GM18498 (cell line): Measurements from ENCODE around the gene BCL6B.
"Not testable (repeated sequence)": the region's sequence is repeated elsewhere in the genome, so short reads cannot be mapped to it uniquely, and the experiment has no call there.

Source experiments
- ATAC-seq: cut with Tn5 transposase; IDR thresholded peaks from one replicate; pipeline ENCODE4 v1.9.1; 2021; ENCODE audit warnings: mild to moderate bottlenecking, moderate library complexity; ENCODE audit not compliant: unreplicated experiment

Gene BCL6B

DNA sequence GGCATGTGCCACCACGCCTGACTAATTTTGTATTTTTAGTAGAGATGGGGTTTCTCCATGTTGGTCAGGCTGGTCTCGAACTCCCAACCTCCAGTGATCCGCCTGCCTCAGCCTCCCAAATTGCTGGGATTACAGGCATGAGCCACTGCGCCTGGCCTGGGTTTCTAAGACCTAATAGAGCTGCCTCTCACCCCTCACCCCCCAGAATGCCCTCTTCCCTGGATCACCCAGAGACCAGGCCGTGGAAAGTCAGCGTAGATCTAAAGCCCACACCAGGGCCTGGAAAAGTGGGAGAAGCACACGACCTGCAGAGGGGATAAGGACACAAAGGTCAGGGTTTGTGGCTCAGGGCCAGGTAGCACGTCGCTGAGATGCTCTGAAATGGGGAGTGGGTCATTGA lies 27.7 kb downstream of the BCL6B start:
- not testable (repeated sequence) for ATAC-seq

DNA sequence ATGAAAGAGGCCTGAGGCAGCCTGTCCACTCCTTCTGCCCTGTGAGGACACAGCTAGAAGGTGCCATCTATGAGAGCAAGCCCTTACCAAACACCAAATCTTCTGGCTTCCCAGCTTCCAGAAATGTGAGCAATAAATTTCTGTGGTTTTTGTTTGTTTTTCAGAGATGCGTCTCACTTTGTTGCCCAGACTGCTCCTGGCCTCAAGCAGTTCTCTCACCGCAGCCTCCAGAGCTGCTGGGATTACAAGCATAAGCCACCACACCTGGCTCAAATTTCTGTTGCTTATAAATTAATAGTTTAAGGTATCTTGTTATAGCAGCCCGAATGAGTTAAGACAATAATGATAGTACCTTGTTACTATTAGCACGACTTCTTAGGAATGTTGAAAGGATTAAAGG lies 33.5 kb downstream of the BCL6B start:
- no peak for ATAC-seq

GRCh38 chr17:7058831-7059447 lies 36.1 kb downstream of the BCL6B start:
- ATAC-seq, result no peak

- ATAC-seq, result no peak
These were observed 37.5 kb downstream of the BCL6B start for GRCh38 chr17:7060165-7060891.

DNA sequence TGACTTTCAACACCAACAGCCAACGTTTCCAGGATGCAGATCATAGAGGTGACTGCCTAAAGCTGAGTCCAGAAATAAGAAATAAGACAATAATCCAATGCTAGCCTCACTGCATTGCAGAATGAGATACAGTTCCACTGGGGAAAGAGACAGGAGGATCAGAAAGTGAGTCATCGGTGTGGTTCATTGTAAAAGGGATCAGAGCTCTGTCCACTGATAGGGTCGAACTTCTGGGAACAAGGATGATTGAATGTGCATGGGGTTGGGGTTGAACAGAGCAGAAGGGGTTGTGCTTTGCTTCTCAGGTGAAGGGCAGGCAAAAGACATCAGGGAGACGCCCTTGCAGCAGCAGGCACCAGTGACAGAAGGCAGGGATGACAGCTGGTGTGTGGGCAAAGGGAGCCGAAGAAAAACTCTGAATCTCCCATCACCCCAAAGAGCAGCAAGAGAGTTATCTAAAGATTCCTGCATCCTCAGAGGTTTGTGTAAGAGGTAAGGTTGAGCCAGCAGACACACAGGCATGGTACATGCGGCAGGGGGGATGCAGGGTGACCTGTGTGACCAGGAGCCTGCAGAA lies 40.8 kb downstream of the BCL6B start:
- no peak for ATAC-seq

- no peak for ATAC-seq
These were observed 41.4 kb downstream of the BCL6B start for GRCh38 chr17:7064261-7064660.

DNA sequence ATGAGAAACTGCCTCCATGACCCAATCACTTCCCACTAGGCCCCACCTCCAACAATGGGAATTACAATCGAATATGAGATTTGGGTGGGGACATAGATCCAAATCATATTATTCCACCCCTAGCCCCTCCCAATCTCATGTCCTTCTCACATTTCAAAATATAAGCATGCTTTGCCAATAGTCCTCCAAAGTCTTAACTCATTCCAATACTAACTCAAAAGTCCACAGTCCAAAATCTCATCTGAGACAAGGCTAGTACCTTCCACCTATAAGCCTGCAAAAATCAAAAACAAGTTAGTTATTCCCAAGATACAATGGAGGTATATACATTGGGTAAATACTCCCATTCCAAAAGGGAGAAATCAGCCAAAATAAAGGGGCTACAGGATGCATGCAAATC lies 44.3 kb downstream of the BCL6B start:
- no peak for ATAC-seq

DNA sequence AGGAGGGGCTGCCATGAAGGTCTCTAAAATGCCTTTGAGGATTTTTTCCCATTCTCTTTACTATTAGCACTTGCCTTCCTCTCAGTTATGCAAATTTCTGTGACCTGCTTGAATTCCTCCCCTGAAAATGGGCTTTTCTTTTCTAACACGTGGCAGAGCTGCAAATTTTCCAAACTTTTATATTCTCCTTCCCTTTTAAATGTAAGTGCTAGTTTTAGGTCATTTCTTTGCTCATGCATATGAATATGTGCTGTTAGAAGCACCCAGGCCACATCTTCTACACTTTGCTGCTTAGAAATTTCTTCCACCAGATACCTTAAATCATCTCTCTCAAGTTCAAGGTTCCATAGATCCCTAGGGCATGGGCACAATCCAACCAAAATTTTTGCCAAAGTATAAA lies 45.4 kb downstream of the BCL6B start:
- ATAC-seq, result no peak

GRCh38 chr17:7070712-7071111 lies 47.9 kb downstream of the BCL6B start:
- no peak for ATAC-seq

GRCh38 chr17:7072406-7072805 lies 49.6 kb downstream of the BCL6B start:
- ATAC-seq, result no peak

DNA sequence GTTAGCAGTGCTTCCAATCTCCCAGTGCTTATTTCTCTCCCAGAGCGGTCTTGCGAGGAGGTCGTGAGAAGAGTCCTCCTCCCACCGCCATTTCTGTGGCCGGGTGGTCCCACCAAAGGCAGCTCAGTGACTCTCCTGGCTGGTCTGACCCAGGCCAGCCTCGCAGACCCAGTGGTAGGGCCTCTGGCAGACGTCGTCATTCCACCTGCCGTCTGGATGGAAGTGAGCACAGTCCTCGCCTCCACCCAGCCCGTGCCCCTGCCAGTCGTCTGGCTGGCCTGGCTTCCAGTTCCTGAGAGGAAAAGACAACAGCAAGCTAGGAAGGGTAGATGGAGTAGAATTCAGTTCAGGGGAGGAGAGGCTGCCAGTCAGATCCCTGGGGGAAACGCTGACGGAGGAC lies 52.1 kb downstream of the BCL6B start:
- no peak for ATAC-seq

DNA sequence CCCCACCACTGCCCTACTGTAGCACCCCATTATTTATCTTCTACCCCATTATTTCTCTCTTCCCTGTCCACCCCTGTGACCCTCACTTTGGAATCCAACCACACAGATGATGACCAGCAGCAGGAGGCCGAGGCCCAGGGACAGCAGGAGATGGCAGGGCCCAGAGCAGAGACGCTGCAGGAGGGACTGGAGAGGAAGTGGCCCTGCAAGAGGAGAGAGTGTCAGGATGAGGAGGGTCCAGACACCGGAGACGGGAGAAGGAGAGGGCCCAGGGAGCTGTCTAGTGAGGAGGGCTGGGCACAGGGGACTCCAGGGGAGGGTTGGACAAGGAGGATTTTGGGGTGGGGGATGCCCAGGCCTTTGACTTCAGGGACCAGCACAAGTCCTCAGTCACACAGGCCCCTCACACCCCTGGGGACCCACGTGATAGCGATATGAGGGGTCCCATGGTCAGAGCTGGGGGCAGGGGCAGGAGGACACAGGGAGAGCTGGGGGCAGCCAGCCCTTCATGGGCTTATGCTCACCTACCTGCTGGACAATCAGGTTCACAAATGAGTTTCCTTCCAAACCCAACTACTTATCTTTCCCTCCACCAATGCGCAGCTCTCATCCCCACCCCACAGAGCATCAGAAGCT lies 55.2 kb downstream of the BCL6B start:
- no peak for ATAC-seq

GRCh38 chr17:7078711-7079110 lies 55.9 kb downstream of the BCL6B start:
- no peak for ATAC-seq
